Stimulated activated CD4-positive, alpha-beta T cell treated with anti-CD3 and anti-CD28 coated beads, Interleukin-2, amount 100 ng/mL, for 4 hours (primary cell): Measurements from ENCODE around the gene GAREM1.
"Not testable (repeated sequence)": the region's sequence is repeated elsewhere in the genome, so short reads cannot be mapped to it uniquely, and the experiment has no call there.

Source experiments
- DNase-seq: peaks from one replicate; pipeline ENCODE4 v3.0.0-alpha.2; 2020; ENCODE audit warnings: low read depth

GAREM1 gene

DNA sequence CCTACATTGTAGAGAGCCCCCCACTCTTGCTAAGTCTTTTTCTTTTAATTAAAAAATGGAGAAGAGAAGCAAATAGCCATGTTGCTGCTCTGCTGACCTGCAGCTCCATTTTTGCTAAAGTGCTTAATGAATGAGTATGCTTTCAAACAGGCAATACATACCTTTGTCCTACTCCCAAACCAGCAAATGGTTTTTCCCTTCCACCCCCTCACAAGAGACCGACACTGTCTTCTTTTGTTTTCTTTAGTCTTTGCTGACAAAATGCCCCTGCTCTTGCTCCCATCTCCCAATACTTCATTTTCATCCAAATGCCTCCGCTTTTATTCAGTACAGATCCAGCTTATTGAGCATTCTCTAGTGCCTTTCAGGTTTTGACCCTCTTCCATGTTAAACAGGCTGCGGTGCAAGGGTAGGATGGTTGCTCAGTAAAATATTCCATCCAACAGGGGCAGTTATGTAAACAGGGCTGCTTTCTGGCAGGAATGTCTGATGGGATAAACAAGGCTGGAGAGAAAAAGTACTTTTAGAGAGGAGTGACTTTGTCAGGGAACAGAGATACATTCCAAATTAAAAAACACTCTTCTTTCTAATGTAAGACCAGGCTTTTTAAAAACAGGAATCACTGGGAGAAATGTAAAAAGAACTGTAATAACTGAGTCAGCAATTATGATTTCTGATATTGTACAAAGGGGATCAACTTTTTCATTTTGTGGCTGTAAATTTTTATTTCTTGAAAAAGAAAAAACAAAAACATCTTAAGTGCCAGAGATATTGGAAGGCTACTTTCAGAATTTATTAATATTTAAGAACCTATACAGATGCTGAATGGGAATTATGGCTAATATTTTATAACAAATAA, 144.0 kb downstream of the GAREM1 start:
- DNase-seq, result no peak

DNA sequence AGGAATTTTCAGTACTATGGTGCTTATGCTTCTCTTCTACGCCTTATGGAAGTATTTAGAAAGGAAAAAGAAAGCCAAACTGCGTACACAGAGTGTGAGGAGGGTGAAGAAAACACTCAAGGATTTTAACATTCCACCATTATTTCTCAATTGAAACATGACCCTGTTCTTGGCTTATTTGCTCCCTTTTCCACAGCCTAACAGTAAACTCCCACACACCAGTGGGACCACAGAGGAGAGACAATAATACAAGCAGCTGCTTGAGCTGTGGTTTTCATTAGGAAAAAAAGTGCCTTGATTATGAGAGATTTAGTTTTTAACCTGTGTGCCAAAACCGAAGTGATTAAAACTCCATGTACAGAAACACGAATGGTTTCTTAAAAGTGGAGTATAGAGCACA, 146.5 kb downstream of the GAREM1 start:
- no peak for DNase-seq

DNA sequence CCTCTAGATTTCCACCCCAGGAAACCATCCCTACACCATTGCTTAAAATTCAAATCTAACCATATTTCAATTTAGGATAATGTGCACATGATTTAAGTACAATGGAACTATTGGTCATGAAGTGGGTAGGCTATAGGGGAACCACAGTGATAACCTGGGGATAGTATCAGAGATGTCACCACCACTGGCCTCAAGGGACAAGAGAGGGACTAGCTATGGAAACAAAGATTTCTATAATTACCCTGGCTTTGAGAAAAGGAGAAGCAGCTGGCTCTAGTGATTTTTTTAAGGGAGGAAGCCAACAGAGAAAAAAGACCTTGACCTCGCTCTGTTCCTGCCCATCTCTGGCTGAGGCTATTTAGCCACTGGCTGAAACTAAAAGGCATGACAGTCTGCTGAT, 148.9 kb downstream of the GAREM1 start:
- no peak for DNase-seq

DNA sequence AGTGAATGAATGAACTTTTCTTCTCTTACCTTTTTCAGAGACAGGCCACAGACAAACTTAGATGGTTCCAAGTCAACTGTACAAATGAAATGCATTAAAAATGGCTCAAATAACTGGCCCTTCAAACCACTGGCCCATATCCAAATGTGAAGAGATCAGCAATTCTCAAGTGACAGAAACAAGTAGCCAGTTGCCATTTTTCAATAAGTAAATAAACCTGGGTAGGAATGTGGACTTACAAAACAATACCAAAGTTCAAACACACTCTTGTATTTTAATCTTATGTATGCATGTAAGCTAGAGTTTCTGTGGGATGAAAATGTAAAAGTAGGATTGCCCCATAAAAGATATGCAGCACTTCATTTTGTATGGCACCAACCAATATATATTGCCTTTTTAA, 151.6 kb downstream of the GAREM1 start:
- no peak for DNase-seq

DNA sequence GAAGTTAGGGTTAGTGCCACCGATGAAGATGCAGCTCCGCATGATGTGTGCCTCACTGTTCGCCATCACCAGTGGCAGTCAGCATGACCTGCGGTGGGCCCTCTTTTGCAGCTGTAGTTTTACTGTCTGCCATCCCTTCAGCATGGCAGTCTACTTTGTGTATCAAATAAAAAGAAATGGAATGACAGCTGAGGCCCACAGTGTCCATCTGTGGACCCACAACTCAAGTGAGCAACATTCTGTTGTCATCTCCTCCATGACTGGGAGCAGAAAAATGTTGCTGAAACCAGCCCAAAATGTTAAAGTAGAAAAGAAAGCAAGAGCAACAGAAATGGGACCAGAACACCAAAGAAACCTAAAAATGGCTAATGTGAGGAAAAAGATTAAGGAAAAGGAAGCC, 152.1 kb downstream of the GAREM1 start:
- no peak for DNase-seq

DNA sequence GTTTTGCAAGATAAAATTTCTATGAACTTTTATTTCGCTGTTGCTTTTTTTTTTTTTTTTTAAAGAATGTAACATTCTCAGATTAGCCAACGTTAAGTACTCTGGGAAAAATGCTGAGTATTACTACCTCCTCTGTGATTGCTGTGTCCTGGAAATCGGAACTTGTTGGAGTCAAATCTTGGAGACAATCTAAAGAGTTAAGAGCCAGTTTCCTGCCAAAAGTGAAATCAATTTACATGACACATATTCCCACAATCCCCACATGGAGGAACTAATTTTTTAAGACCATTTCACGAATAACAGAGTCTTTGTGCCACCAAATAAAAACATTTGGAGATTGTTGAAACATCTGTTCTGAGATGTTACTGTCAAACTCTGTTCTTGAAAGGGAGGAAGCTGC, 153.0 kb downstream of the GAREM1 start:
- DNase-seq, result no peak

DNA sequence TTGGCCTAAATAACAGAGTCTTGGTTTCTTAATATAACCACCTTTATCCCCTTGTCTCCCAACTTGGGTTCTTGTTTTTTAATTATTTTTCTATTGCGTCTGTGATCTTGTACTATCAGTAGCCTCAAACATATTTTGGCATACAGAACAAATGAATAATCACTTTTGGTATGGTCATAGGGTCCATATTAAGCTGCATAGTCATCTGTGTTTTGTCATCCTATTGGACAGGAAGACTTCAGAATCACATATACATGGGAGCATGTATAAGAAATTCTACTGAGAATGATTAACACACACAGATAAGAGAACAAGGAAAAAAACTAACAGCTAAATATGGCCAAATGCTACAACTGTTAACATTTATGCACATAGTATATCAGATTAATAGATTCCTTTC, 154.8 kb downstream of the GAREM1 start:
- no peak for DNase-seq

DNA sequence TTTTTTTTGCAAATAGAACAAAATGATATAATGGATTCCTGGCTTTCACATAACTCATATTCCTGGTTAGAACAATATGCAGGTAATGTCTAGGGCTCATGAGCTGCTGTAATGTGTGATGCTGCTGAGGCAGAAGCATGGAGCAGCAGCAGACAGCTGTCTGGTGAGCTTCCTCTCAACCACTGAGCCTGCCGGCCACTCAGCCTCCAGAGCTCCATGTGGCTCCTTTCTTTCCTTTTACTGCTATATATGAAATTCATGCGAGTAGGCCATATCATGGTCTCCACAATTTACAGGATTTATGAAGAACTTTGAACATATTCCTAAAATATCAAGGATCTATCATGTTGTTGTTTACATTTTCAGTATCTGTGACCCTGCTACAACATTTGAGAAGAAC, 159.9 kb downstream of the GAREM1 start:
- DNase-seq, result no peak

DNA sequence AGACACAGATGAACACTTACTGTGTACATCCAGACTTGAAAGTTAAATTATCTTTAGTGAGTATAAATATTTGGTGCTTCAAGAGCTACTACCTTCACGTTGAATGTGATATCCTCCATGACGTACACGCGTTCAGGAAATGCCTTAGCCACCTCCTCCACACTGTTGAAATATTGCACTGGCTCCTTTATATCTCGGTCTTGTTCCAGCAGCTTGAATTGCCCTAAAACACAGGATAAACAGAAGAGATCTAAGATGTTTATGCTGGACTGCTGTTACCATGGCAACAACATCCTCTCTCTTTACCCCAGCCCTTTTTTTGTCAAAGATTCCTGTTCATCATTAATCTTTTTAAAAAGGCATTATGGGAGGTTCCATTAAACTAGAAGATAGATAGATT, 160.6 kb downstream of the GAREM1 start:
- DNase-seq, result no peak

DNA sequence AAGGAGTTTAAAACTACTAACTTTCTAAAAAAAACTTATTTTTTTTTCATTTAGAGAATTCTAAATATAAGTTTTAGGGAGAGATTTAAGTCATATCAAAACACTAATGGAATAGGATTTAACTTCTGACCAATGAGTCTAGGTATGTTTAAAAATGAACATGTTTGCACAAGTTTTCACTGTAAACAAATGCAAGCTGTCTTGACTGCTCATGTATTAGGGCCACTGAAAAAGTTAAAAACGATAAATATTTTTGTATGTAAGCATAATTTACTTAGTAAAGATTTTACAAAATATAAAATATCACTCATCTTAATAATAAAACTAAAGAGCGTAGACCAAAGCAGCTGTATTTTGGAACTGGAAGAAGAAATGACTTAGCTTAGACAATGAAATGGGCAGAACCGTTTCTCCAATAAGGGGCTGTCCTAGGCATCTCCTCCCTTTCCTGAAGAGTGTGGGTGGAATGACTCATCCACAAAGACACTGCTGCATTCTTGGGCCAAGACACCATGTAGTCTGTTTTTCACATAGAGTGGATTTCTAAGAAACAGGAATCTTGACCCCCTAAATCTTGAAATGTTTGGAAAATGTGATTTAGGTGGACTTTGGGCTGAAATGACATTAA, 162.1 kb downstream of the GAREM1 start:
- DNase-seq, result no peak

DNA sequence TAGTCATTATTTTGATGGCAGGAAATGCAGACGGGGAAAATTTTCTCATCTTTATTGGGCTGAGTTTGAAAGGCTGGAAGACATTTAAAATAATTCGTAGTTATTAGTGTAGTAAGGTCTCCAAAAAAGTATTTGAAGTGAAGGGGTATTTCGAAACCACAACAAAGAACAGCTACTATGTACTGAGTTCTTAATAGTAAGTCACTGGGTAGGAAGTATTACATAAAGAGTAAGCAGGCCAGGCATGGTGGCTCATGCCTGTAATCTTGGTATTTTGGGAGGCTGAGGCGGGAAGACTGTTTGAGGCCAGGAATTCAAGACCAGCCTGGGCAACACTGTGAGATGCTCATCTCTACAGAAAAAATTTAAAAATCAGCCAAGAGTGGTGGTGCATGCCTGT, 167.3 kb downstream of the GAREM1 start:
- DNase-seq, result no peak

DNA sequence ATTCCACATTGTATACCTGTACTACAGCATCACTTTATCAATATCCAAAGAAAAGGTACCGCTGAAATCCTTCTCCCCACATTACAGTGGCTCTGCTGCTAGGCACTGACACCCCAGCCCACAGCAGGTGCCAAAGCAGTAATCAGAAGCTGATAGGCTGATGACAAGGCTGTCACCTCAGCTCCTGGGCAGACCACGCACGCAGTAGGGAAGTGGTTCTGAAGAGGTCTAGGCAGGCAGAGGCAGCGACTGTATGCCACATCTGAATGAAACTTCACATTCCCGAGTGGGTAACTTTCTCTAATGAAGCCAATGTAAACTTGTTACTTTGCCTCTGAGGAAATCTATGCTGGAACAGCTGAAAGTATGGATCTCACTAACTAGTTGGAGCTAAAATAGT, 167.9 kb downstream of the GAREM1 start:
- no peak for DNase-seq

DNA sequence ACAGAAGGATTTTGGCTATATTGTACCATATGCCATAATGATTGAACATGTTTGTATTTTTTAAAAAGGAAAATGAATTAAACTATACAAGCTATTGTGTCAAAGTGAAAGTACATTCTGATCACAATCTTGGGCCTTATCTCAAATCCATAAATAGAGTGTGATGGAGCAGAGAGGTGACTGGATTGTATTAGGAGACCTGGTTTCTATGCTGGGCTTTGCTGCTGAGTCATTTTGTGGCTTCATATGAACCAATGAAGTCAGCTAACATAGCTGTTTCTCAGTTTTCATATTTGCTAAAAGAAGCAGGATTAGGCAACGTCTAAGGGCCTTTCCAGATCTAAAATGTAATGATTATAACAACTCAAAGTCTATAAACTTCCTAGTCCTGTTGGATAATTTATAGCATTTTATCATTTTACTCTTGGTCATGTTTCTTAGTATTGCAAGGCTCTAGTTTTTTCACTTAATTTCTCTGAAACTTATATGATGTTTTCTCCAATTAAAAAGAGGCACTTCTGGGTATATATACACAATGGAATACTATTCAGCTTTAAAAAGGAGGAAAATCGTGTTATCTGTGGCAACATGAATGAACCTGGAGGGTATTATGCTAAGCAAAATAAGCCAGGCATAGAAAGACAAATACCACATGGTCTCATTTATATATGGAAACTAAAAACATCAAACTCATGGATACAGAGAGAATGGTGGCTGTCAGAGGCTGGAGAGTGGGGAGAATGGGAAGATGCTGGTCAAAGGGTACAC, 168.5 kb downstream of the GAREM1 start:
- no peak for DNase-seq

DNA sequence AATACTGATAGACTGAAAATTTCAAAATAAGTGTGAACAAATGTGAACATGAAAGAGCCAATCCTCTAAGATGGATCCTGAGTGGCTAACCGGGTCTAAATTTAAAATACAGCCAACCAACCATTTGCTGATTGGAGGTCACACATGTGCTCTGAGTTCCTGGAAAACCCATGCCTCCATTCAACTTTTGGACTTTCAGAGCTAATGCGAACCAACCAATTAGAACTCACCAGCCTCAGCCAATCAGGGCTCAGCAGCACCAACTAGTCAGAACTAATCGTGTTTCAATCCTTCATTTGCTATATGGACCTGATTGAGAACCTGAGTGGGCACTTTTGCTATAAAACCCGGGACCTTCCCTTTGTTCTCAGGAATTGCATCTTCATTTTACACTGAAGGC, 169.3 kb downstream of the GAREM1 start:
- no peak for DNase-seq

DNA sequence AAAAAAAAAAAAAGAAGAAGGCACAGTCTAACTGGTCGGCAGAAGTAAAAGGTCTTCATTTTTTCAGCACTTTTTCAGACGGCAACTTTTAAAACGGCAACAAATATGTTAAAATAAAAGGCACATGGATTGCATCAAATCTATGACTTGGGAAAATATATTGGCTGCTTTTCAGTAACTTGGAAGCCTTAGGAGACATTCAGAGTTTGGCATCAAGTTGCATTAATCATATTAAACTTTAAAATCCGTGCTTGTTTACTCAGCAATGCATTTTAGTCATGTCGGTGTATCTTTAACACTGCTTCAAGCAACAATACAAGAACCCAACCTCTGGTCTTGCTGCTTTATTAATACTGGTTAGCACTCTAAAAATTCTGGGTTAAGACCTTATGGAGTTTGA, 169.8 kb downstream of the GAREM1 start:
- no peak for DNase-seq

DNA sequence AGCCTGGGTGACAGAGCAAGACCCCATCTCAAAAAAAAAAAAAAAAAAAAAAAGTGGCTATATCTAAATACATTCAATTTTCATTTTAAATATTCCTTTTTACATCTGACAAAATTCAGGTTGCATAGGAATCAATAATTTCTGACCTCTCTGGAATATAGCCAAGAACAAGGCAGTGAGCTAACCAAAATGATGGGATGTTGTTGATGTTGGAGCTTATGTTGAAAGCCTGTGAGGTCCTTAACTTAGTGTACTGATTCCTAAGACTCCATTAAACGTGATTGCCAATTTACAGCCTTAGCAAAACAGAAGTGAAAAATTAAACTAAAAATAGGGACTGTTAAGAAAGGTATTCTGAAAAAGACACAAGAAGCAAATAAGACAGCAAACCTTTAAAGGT, 171.2 kb downstream of the GAREM1 start:
- DNase-seq, result no peak

DNA sequence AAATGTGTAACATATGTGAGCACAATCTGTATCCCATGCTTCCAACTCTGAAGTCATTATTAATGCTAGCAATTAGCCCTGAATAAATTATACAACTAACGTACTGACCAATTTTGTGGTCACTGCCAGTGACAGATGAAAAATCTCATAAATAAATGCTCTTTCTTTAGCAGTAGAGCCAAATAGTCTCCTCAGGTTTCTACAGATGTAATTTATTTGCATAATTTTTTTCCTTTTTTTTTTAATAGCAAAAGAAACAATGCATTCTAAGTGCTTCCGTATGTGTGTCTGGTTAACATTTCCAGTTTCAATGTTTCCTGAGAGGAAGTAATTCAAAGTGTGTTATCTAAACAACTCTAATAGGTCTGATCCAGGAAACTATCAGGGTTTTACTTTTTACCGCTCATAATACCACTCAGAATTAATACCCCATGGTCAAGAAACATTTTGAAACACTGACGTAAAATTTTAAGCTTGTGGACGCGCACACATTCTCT, 172.5 kb downstream of the GAREM1 start:
- DNase-seq, result no peak

DNA sequence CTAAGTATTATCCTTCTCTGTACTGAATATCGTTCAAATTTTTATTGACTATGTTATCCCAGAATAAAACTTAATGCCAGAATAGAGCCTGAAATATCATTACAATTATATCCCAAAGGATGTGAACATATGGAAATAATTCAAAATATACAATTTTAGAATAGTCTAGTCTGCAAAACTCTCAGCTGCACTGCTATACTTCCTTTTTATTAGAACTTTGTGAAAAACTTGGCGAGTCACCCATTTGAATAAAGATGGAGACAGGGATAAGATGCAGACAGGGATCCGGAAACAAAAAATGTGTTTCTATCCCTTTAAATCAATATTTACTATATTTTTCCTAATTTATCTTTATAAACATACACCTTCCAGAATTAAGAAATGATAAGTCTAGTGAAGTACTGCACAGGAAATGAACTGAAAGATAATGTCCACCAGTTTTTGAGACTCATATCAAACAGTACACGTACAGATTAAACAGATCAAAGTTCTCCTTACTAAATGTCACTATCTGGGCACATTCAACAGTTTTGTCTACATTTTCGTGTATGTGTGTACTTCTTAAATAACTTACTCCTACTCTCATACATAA, 173.0 kb downstream of the GAREM1 start:
- DNase-seq, result no peak

DNA sequence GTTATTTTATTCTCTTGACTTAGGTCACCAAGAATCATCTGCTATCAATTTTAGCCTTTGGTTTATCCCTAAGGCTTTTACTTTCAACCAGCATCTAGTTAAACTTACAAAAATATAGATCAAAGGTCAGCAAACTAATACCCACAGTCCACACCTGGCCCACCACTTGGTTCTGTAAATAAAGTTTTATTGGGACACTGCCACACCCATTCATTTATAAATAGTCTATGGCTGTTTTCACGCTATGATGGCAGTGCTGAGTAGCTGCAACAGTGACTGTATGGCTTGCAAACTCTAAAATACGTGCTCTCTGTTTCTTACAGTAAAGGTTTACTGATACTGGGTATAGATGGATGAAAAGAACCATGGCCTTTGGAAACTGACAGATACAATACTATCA, 173.8 kb downstream of the GAREM1 start:
- DNase-seq, result no peak

DNA sequence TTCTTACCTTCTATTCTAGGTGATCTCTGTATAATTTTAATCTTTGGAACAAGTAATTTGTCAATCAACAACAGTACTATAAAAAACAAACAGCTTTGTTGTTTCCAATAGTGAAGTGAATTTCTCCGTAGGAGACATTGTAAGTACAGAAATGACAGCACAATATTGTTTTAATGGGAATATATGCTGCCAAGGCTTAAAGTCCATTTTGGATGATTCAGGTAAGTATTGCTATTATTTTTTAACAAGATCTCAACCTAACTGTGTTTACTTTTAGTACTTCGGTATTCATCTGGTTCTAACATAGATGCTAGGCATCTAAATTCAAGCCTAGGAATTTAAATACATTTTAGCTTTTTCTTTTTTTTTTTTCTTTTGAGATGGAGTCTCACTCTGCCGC, 175.1 kb downstream of the GAREM1 start:
- no peak for DNase-seq

DNA sequence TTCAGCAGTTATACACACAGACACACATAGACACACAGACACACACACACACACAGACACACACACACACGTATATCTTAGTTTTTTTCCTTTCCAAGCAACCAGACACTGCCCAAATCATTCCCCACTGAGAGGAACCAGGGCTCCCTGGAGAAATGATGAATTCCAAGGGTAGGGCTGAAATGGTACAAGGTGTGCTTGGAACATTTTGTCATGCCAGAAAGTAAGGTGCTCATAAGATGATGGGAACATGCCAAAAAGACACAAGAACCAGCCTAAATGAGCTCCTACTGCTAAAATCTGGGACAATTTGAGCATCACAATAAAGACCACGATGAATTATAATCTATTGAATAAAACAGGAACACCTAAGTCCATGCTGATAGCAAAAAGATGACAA, 177.6 kb downstream of the GAREM1 start:
- DNase-seq, result no peak

DNA sequence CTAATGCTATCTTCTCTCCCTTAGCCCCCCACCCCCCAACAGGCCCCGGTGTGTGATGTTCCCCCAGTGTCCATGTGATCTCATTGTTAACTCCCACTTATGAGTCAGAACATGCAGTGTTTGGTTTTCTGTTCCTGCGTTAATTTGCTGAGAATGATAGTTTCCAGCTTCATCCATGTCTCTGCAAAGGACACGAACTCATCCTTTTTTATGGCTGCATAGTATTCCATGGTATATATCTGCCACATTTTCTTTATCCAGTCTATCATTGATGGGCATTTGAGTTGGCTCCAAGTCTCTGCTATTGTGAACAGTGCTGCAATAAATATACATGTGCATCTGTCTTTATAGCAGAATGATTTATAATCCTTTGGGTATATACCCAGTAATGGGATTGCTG, 179.1 kb downstream of the GAREM1 start:
- DNase-seq, result not testable (repeated sequence)

DNA sequence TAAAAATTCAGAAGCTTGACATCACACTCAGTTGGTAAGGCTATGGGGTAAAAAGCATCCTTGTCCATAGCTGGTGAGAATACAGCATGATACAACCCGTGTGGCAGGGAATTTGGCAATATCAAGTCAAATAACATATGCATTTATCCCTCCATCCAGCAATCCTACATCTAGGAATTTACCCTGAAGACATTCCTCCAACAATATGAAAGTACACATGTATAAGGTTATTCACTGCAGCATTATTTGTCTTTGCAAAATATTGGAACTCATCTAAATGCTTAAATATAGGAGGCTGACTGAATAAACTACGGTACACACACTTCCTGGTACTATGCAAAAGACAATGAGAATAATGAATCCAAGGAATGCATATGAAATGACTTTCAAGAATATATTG, 179.9 kb downstream of the GAREM1 start:
- no peak for DNase-seq
